Stimulated activated CD4-positive, alpha-beta T cell treated with anti-CD3 and anti-CD28 coated beads, Interleukin-15, amount 100 ng/mL, for 1 hour (primary cell): Measurements from ENCODE around the gene SLFNL1.
A peak's percentile ranks its signal among the peaks of the same experiment; 100 is the strongest.

ENCODE experiments used
- DNase-seq, 2 donors: peaks; one replicate each; pipeline ENCODE4 v3.0.0-alpha.2; 2020; ENCODE audit warnings: low read depth in 1 of 2, low spot score in 1 of 2

SLFNL1 gene

GRCh38 chr1:40987439-40988276, 33.9 kb downstream of the SLFNL1 start:
- no peak for DNase-seq

GRCh38 chr1:40986956-40987355, 34.6 kb downstream of the SLFNL1 start:
- no peak for DNase-seq

GRCh38 chr1:40986328-40986783, 35.2 kb downstream of the SLFNL1 start:
- DNase-seq: no peak

- no peak for DNase-seq
Measured at GRCh38 chr1:40985875-40986274, 35.6 kb downstream of the SLFNL1 start.

DNA sequence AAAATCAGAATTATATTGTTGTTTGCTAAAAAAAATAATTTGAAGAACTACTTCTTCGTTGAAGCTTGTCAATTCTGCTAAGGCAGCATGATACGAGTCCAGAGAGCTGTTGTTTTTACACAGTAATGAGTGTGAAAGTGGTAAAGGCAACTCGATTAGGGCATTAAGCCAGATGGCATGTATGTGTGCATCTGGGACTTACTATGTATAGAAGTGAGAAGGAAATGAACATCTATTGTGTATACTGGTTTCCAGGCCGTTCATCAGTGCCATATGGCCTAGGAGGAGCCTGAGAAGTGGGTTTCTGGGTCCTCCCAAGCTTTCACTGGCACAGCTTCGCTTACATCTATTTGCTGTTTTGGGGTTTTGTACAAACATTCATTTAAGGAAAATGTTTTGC, 36.4 kb downstream of the SLFNL1 start:
- DNase-seq: no peak

GRCh38 chr1:40984531-40984930, 37.0 kb downstream of the SLFNL1 start:
- DNase-seq: no peak

DNA sequence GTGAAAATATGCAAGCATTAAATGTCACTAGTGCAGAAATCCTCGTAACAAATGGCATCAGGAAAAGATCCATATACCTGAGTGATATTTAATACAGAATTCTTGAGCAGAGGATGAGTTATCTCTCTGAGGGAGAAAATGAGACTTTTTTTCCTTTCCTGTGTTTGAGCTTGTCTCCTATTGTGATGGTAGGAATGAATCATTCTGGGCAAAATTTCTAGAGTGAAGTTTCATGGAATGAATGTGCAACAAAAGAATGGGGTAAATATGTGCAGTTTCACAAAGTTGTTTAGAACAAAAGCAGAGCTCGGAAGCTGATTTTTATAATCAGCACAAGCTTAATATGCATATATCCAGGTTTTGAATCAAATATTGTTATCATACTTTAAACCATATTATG, 37.5 kb downstream of the SLFNL1 start:
- DNase-seq: no peak

DNA sequence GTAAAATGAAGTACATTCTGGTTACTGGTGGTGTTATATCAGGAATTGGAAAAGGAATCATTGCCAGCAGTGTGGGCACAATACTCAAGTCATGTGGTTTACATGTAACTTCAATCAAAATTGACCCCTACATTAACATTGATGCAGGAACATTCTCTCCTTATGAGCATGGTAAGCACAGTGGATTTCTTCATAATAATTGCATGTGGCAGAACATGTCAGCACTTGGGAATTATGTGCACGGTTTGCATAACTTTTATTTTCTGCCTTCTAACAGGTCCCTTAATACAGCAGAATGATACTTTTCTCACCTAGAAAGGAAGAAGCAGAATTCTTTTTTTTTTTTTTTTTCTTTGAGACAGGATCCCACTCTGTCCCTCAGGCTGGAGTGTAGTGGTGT, 38.2 kb downstream of the SLFNL1 start:
- DNase-seq: no peak

DNA sequence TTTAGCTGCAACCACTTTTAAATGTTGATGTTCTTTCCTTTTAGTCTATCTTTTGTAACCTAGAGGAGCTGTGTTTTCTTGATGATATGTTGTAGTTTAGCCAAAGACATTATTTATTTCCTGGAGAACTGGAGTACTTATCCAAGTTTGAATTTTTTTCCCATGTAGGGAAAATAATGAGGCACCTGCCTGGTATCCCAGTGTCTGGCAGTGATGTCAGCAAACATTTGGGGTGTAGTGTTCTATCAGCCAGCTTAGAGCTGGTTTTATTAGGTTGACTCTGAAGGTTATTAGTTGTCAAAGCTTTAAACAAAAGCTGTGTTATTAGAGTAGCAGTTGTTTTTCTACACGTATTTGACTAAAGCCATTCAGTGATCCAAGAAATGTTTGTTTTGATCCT, 38.8 kb downstream of the SLFNL1 start:
- no peak for DNase-seq

DNA sequence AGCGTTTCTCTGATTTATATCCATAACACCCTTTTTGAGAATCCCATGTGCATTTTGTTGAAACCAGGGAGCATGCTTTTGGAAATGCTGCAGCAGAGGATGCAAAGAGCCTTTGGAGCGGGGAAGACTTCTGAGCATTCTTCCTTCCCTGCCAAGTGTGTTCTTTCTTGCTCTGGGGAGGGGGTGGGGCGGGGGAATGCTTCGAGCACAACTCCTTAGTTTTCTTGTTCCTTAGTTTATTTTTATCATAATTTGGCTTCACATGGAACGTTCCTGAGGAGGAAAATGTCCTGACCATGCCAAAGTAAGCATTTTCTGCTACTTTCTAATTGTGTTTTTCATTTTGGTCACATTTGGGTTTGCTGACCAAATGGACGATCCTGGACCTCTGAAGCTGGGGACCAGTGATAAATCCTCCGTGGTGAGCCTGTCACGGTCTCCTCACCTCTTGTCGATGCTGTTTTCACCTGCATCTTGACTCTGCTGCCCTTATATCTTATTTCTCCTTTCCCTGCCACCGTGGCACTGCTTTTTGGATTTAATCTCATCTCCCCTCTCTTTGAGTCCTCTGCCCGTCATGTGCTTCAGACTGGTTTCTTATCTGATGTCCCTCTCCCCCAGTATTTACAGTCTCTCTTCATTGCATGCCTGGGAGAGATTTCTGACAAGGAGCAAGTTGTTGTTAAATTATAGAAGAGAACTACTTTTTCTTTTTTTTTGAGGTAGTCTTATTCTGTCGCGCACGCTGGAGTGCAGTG, 39.7 kb downstream of the SLFNL1 start:
- DNase-seq: no peak

DNA sequence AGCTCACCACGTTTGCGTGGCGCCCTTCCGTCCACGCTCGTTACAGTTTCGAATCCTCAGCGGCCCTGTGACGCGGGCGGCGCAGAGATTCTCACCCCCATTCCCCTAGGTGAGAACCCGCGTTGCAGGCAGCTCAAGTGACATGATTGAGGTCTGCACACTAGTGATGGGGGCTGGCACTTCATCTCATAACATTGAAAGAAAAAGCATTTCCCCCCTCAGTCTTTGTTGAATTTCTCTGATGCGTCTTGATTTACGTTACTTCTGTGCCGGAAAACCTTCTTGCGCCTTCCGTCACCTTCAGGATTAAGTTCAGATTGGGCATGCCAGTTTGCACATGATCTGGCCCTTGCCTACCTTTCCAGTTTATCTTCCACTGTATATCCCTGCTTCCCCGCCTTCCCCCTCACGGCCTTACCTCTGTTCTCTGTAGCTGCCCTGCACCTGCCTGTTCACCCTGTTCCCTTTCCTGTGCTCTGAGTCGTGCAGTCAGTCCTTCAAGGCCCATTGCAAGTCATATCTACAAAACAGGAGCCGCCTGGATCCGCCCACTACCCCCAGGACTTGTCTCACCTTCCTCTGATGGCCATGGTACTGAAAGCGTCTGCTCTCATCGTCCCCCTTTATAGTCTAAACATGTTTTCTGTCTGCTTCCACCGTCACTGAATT, 40.9 kb downstream of the SLFNL1 start:
- DNase-seq: peak in 1 of 2 donors; percentile 34

- no peak for DNase-seq
Measured at GRCh38 chr1:40980068-40980452, 41.5 kb downstream of the SLFNL1 start.

GRCh38 chr1:40979241-40980067, 42.1 kb downstream of the SLFNL1 start, which contains the start of gene CTPS1:
Gene CTPS1, plus strand, starts transcription at chr1:40979696. Its CDS starts 3,595 bp downstream, at chr1:40983291.
- DNase-seq: peak; percentile 94 to 96

- DNase-seq: no peak
Measured at GRCh38 chr1:40978886-40979240, 42.7 kb downstream of the SLFNL1 start.

DNA sequence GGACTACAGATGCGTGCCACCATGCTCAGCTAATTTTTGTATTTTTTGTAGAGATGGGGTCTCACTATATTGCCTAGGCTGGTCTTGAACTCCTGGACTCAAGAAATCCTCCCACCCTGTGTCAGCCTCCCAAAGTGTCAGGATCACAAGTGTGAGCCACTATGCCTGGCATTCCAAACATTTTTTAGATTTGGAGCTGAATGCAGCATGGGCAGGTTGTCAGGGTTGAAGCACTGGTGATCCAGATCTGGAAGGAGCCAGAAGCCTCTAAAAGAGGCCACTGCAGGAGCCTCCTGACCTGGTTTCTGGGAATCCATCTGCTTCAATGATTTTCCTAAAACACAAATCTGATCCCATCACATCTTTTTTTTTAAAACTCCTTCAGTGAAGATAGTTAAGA, 43.8 kb downstream of the SLFNL1 start:
- DNase-seq: no peak

GRCh38 chr1:40976952-40977690, 44.4 kb downstream of the SLFNL1 start:
- no peak for DNase-seq

DNA sequence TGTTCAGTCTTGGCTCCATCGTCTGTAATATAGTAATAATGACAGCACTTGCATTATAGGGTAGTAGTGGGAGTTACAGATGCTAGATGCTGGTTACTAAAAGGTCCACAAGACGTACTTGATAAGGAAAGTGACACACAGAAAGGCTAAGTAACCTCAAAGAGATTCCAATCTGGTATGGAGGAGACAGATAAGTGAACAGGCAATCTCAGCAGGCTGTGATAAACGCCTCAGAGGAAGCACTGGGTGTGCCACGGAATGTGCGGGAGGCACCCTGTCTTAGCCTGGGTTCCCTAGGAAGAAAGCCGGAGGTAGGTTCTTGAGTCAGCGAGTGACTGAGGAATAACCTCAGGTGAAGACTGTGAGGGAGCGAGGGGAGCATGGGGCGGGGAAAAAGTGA, 46.6 kb downstream of the SLFNL1 start:
- DNase-seq: no peak

- DNase-seq: no peak
Measured at GRCh38 chr1:40973912-40974311, 47.6 kb downstream of the SLFNL1 start.

GRCh38 chr1:40971966-40972365, 49.6 kb downstream of the SLFNL1 start:
- DNase-seq: no peak

DNA sequence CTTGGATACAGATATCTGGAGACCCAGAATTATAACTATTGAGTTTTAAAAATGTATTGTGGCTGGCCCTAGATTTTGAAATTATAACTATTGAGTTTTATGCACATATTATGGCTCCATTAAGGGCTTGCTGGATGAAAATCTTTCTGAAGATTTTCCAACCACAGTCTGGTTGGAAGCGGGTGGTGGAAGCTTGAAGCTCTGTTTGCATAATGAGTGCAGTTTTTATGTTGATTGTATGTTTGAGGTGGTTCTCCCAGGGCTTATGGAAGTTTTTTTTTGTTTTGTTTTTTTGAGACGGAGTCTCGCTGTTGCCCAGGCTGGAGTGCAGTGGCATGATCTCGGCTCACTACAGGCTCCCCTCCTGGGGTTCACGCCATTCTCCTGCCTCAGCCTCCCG, 52.1 kb downstream of the SLFNL1 start:
- no peak for DNase-seq
